ENCODE measurements around the gene ITSN2.

The ITSN2 gene

DNA sequence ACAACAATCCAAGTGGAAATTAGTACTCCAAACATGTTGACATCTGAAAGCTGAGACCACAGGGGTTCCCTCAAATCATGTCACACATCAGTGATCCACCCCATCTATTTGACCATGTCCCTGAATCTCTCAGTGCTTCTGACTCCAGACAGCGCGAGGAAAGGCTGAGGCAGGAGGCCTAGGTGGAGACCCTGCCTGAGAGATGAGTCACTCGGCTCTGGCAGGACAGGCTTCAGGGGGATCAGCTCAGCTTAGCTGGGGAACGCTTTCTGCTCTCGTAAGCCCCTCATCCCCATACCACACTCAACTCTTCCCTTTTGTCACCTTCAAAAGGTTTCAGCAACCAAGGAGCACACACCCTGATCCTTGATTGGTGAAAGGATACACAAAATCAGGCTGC is 191.3 kb downstream of the ITSN2 start:
- FAIRE-seq, result no peak

DNA sequence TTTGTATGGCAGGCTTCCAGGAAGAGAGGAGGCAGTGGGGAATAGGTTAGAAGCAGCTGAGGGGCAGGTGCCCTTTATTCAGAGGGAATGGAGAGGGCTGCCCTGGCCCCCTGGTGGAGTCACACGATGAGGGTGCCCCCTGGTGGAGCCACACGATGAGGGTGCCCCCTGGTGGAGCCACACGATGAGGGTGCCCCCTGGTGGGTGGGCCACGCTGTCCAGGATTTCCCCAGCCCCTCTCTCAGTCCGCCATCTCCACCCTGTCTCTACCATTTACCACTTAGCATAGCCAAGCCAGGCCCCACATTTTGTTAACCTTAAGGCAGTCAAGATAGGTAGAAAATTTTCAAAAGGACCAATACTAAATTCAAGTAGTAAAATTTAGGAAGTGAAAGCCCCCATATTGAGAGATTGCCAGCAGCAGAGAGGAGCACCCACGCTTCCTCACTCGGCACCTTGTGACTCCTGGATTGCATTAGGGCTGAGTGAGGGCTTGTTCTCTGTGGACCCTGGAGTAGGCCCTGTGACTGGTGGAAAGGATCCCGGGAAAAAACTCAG is 195.8 kb downstream of the ITSN2 start:
- FAIRE-seq, result no peak

DNA sequence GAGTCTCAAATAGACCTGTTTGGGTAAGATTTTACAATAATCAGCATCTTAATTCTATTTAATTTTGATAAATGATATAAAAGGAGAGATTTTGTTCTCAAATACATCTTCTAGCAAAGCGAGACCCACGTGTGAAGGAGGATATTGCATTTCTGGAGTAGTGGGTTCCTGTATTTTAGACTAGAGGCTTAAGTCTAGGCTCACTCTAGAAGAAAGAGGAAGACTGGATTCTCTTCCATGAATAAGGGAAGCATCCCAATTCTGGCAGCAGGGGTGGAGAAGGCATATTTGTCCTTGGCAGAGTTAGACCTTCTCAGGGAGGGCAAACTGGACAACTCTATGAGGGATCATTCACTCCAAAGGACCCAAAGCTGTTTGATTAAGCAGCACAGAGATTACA is 196.7 kb downstream of the ITSN2 start:
- FAIRE-seq, result no peak

DNA sequence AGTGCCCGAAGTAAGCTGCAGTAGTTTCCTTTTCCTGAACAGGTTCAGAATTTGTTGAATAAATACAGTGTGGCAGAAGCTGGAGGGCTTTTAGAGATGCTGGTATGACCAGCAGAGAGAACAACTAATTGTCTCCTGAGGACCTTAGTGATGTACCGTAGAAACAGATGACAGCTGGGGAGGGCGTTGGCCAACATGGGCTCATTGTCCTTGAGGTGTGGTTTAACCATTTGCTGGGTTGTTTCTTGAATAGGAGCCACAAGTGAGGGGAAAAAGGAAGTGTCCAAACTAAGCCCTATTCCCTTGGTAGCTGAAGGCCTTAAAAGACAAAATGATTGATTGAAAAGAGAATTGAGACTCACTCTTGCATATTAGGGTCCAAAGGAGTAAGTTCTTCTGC is 197.2 kb downstream of the ITSN2 start:
- no peak for FAIRE-seq

DNA sequence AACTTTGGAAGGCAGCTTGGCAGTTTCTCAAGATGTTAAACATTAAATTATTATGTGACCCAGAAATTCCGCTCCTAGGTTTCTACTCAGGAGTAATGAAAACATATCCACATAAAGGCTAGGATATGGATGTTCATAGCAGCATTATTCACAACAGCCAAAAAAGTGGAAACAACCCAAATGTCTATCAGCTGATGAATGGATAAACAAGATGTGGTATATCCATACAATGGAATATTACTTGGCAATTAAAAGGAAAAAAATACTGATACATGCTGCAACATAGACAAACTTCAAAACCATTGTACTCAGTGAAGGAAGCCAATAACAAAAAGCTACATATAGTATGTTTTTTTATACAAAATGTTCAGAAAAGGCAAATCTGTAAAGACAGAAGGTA is 197.8 kb downstream of the ITSN2 start:
- FAIRE-seq, result no peak

DNA sequence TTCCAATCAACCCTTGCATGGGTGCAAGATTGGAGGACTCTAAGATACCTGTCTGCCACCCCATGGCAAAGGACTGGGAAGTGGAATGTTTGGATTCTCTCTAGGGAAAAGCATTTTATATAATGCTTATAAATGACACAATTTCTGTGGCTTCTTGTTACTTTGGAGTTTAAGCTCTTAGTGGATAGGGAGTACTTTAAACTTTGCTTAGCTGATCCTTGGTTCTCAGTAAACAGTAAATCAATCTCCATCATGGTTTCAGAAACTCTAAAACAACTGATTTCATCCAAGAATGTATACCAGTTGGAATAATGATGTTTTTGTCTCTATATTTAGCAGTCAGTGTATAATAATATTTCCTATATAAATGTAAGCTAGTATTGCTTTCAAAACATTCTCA is 199.6 kb downstream of the ITSN2 start:
- no peak for FAIRE-seq

DNA sequence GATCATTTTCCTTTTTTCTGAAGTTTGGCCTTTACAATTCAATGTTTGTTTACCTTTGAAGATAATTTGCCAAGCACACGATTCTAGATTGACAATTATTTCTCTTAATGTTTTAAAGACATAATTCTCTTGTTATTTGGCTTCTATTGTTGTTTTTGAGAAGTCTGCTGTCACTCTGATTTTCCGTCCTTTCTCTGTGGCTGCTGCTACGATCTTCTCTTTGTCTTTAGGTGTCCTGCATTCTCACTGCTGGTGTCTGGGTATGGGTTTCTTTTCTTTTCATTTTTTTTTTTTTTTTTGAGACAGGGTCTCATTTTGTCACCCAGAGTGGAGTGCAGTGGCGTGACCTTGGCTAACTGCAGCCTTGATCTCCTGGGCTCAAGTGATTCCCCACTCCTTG is 200.6 kb downstream of the ITSN2 start:
- FAIRE-seq, result no peak

DNA sequence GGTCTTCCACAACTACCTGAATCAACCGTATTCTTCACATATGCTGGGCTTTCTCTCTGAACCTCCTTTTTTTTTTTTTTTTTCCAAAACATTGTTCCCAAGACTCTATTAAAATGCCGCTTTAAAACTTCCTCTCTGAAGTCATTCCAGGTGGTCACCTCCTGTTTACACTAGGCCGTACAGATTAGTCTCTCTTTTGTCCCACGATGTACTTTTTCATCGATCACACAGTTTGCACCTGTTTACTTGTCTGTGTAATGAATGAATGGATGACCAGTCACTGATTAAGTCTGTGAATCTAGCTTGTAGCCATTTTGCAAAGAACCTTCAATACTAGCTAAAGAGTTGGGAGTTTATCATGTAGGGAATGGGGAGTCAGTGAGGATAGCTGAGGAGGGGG is 202.2 kb downstream of the ITSN2 start:
- FAIRE-seq, result no peak

DNA sequence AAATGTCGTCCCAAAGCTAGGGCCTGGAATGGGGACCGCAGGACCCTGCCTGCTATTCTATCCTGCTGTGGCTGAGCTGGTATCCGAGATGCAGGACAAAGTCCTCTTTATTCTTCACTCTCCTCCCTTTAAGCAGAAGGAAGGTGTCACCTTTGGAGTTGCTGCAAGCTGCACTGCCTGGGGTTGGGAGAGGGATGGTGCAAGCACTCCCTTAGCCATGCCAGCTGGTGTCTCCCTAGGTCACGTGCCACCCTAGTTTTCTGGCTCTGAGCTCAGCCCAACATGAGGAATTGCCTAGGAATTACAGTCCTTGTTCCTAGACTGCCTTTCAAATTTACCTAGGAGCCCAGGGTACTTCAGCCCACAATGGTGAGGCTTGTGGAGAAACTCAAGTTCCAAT is 206.9 kb downstream of the ITSN2 start:
- FAIRE-seq, result no peak

Data from islet of Langerhans (tissue), 1 donor.